GM12865 (cell line): Measurements from ENCODE around the gene PCBP3.

ENCODE experiments used
- DNase-seq: peaks from one replicate; pipeline ENCODE4 v3.0.0; 2010; ENCODE audit warnings: low read depth
- H3K4me3 ChIP-seq: 2 replicates; pipeline ENCODE4 v1.5.1; 2011; ENCODE audit warnings: mild to moderate bottlenecking, low read depth, low read length, control low read depth
- TF ChIP-seq, protein P1 (sequence below): IDR thresholded peaks from 2 replicates; pipeline ENCODE4 v1.5.1; 2011; ENCODE audit warnings: low read length, control low read depth, low read depth, inconsistent platforms; ENCODE audit not compliant: insufficient read depth; ENCODE audit errors: missing control alignments

Gene PCBP3

GRCh38 chr21:45742247-45742646, 98.7 kb downstream of the PCBP3 start:
- H3K4me3 ChIP-seq = no peak overlapping the region
- no peak for DNase-seq
- TF ChIP-seq, protein P1, sequence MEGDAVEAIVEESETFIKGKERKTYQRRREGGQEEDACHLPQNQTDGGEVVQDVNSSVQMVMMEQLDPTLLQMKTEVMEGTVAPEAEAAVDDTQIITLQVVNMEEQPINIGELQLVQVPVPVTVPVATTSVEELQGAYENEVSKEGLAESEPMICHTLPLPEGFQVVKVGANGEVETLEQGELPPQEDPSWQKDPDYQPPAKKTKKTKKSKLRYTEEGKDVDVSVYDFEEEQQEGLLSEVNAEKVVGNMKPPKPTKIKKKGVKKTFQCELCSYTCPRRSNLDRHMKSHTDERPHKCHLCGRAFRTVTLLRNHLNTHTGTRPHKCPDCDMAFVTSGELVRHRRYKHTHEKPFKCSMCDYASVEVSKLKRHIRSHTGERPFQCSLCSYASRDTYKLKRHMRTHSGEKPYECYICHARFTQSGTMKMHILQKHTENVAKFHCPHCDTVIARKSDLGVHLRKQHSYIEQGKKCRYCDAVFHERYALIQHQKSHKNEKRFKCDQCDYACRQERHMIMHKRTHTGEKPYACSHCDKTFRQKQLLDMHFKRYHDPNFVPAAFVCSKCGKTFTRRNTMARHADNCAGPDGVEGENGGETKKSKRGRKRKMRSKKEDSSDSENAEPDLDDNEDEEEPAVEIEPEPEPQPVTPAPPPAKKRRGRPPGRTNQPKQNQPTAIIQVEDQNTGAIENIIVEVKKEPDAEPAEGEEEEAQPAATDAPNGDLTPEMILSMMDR = no peak

DNA sequence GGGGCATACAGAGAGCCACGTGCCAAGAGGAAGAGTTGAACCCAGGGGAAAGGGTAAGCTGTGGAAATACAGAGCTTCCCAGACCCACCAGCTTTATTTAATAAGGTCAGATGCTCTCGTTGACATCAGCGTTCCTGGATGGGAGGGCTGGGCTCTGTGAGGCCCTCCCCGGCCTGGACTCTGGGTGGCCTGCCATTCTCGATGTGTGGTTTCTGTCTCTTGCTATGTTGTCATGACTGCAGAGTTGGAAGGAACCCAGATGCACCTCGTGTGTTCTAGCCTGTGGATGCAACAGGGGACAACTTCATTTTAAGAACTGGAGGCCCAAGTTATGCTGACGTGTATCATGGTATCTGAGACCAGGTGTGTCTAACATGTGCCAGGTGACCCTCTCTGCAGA, 101.7 kb downstream of the PCBP3 start:
- TF ChIP-seq, protein P1 = no peak

DNA sequence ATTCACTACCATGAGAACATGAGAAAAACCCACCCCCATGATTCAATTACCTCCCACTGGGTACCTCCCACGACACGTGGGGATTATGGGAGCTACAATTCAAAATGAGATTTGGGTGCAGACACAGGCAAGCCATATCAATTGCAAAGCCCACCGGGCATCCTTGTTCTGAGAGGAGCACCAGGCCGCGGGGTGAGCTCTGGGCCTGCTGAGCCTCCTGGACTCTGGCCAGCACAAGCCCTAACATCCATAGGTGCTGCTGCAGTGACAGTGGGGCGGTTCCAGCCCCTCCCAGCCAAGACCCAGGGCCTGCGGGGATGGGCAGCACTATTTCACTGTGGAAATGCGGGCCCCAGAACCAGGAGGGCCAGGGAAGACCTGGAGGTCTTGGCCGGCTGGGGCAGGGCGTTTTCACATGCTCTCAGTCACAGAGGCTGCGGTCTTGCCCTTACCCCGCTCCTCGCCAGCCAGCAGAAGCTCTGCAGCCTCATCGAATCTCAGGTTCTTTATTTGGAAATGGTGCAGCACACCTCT, 103.8 kb downstream of the PCBP3 start:
- no peak overlapping the region for H3K4me3 ChIP-seq
- DNase-seq = no peak

More for the DNA sequence above, 101.7 kb downstream of the PCBP3 start:
- no peak for DNase-seq
- no peak overlapping the region for H3K4me3 ChIP-seq

GRCh38 chr21:45747802-45748445, 104.4 kb downstream of the PCBP3 start:
- TF ChIP-seq, protein P1 = no peak
- no peak overlapping the region for H3K4me3 ChIP-seq
- DNase-seq = no peak

More for the DNA sequence above, 103.8 kb downstream of the PCBP3 start:
- TF ChIP-seq, protein P1 = no peak

DNA sequence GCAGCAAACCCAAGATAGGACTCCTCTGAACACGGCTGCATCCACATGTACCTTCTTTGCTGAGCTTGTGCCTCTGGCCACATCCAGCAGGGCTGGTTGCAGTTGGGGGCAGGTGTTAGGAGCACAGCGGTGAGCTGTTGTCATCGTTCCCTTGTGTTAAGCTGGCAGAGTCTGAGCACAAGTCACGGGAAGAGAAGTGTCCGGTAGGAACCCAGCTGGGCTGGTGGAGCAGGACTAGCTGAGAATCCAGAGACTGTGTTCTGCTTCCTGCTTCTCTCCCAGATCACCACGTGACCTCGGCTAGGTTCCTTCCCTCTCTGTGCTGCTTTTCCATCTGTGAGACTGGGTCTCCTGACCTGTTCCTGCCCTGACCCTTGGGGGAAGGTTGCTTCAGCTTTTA, 105.1 kb downstream of the PCBP3 start:
- H3K4me3 ChIP-seq = no peak overlapping the region
- DNase-seq = no peak
- TF ChIP-seq, protein P1 = no peak

GRCh38 chr21:45749974-45750373, 106.4 kb downstream of the PCBP3 start:
- TF ChIP-seq, protein P1 = no peak
- no peak overlapping the region for H3K4me3 ChIP-seq
- no peak for DNase-seq

DNA sequence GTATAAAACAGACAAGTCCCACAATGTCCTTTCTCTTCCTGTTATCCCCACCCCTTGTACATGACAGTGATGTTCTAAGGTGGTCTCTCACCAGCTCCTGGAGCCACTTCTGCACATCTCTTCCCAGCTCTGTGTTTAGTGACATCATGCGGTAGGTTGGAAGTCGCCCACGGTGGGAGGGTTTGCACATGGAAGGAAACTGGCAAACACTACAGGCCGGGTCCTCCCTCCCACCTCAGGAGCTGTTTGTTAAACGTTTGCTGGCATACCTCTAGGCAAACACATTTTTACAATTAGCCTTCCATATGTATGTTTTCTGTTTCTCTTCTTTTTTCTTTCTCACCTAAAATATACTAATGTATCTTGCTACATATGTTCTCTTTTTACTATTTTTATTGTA, 107.4 kb downstream of the PCBP3 start:
- TF ChIP-seq, protein P1 = no peak
- no peak overlapping the region for H3K4me3 ChIP-seq
- DNase-seq = no peak
